ENCODE data around the gene PITHD1. TPM values are rescaled to one million over a fixed set of nuclear protein-coding genes. Genes with fewer than 3 reads are reported as not detected.
A peak's percentile ranks its signal among the peaks of the same experiment; 100 is the strongest.
"Not testable (repeated sequence)": the region's sequence is repeated elsewhere in the genome, so short reads cannot be mapped to it uniquely, and the experiment has no call there.

PITHD1 gene
- total RNA-seq, 1 donor from 2014 or later: 43.8 TPM

DNA sequence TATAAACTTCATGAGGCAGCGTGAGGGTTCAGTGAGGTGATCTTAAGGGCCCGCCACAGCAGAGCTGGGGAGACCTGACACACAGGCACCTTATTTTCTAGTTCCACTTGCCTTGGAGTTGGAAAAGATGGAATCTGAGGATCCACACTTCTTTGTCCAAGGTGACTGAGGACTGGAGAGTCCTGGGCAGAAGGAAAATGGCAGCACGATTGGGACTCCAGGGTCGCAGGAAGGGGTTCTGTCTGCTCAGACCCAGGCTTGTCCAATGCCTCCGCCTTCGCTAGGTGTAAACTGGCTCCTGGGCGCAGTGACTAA, 21.0 kb downstream of the PITHD1 start:
- no peak for DNase-seq

DNA sequence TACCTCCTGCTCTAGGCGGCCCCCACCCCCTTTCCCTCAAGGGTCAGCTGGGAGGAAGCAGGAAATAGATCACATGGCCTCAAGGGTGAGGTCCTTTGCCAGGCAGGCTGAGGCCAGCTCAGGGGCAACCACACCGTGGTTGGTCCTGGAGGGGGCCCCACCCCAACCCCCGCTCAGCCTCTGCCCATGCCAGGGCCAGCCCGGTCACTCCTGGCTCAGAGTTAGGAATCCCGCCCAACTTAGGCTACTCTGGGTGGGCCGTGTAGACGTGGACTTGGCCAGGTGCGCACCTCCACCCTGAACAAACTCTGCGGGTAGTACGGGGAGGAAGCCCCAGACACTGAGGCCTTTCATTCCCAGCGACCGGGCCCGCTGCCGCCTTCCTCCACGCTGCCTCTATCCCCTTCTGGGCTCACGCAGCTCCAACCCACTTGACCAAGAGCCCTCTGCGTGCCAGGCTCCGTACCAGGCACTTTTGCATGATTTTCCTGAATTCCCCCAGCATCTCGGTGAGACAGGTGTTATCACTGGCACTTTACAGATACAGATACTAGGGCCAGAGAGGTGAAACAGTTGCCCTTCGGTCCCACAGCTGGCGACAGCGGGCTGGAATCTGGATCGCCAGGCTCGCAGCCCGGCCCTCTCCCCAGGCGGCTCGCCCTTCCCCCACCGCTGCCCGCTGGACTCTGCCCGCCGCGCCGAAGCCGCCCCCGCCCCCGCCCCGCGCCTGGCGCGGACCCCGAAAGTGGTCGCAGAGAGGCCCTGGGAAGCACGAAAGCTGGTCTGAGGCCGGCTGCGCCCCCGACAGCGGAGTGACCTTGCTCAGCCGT, 21.6 kb downstream of the PITHD1 start:
- DNase-seq: peak; percentile 49

DNA sequence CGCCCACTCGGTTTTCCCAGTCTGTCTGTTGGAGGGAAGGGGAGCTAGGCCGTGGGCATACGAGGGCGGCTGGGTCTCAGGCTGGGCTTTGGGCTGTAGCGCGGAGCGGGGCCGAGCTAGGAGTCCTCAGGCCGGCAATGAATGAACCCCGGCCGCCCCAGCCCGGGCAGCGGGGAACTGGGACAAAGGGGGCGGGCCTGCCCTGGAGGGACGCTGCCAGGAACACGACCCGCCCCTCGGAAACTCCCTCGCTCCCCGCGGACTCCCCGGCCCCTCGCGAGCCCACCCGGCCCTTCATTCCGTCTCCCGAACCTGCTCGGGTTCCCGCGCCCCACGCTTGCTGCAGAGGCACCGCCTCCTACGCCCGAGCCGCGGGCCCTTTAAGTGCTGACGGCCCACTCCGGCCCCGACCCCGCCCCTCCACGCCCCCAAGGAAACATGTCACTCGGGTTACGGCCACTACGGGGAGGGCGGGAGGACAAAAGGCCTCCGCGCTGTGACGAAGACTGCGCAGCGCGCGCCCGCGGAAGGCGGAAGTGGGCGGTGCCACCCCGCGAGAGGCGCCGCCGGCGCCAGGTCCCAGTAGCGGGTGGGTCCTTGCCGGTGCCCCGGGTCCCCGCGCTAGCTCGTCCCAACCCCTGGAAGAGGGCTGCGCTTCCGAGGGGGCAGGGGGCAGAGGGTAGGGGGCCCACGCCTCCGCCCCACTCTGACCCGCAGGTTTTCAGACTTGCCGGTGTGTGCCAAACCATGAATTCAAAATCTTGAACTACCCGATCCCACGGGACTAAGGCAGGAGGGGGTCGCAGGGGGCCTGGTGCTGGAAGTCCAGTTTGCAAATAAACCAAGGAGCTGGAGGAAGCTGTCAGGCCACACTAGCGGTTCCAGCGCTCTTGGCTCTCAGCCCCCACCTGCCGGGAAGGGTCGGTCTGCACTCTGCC, 22.5 kb downstream of the PITHD1 start, which contains the start of gene GALE:
Gene GALE, minus strand, starts transcription at position 355 of the 938 bp plus-strand sequence. CDS start 1,747 bp downstream, outside the sequence.
- peak; percentile 98 for DNase-seq

DNA sequence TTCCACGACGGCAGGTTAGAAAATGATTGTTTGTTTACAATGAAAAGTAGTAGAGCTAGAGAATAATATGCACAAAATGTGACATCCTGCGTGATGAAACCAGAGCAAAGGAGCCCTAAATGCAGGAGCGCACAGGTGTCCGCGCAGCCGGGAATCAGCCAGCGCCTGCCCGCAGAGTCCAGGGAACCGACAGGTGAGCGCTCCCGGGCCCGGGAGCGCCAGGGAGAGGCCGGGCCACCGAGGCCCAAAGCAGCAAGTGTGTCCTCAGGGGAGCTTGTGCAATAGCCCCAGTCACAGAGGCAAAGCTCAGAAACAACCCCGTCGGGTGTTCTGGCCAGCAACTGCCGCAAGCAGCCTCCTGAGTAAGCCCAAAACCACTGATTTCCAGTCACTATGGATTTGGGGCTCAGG, 23.1 kb downstream of the PITHD1 start:
- no peak for DNase-seq

DNA sequence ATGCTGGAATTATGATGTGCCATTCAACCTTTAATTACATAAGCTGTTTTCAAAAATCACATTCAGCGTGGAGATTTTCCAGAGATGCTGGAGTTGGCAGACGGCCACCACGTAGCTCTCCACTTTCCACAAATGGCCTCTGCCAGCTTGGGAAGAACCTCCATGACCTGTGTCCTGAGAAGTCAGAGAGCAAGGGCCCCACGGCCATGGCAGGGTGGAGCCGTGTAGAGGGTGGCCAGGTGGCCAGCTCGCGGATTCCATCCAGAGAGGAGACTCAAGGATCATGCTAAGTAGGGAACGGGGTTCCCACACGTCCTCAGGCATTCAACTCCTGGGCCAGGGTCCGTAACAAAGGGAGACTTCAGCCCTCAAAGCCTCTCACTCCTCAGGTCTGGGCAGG, 23.7 kb downstream of the PITHD1 start:
- DNase-seq: peak; percentile 21

DNA sequence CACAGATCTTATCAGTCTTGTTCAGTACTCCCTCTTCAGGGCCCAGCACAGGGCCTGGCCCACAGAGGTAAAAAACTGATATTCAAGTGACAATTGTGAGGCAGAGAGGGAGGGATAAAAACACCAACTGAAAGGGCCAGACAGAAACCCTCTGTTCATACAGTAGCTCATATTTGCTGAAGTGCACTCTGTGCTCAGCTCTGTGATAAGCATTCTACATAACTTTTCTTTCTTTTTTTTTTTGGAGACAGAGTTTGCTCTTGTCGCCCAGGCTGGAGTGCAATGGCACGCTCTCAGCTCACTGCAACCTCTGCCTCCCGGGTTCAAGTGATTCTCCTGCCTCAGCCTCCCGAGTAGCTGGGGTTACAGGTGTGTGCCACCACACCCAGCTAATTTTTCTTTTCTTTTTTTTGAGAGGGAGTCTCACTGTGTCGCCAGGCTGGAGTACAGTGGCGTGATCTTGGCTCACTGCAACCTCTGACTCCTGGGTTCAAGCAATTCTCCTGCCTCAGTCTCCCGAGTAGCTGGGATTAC, 24.7 kb downstream of the PITHD1 start:
- DNase-seq: not testable (repeated sequence)

DNA sequence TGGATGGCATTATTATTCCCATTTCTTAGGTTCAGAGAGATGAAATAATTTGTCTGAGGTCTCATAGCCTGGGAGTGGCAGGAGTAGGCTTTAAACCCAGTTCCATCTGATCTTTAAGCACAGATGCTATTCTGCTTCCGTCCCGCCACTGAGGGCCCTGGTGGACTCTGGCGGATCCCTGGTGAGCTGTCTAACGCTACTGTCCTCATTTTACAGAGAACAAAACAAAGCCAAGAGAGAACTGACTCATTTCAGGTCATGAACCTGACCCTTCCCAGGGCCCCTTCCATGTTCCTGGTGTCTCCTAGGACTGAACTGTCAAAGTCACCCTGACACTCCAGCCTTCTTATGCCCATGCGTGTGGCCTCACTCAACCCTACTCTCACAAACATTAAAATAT, 25.5 kb downstream of the PITHD1 start:
- no peak for DNase-seq

DNA sequence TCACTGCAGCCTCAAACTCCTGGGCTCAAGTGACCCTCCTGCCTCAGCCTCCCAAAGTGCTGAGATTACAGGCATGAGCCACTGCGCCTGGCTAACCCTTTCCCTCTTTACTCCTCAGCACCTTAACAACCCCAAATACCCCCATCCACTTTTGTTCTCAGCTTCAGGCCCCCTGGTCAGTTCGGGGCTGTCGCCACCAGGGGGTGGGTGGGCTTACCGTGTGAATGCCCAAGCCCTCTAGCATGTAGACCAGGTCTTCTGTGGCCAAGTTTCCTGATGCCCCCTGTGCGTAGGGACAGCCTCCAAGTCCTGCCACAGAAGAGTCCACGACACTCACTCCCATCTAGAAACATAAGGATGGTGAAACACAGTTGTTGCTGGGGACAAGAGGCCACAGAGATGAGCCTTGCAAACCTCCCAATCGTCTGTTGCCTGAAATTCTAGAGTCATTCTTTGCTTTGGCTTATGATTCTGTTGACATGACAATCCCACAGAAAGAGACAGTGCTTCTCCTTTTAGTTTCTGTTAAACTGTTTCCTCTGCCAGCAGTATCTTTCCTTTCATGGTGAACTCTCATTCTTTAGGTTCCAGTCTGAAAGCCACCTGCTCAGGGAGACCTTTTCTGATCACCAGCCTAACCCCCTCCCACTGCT, 26.1 kb downstream of the PITHD1 start:
- DNase-seq: no peak

DNA sequence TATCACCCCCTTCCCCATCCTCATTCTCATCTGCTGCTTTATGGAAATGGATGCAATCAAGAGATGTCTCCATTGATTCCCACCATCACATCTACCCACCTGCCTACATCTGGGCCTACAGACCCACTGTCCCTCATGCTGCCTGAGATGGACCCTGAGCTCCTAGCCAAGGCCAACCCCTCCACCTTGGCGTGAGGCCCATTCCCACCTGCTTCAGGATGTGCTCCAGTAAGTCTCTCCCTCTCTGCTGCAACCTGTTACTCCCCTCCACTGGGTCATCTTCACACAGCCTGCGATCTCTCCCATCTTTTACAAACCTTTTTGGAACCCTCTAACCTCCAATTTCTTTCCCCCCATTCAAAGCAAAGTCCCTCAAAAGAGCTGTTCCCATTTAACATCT, 26.8 kb downstream of the PITHD1 start:
- no peak for DNase-seq

DNA sequence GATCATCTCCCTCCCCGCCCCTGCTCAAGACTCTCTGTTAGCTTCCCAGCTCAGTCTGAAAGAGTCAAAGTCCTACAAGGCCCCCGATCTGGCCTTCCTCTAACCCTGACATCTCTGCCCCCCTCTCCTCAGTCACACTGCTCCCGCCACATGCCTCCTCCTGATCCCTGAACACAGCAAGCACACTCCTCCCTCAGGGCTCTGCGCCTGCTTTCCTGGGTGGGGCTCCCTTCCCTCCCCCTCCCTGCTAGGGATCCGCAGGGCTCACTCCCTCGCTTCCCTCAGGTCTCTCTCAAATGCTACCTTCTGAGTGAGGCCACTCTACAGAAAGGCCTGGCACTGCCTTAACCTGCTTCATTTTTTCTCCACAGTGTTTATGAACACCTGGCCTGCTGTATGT, 28.1 kb downstream of the PITHD1 start:
- DNase-seq: no peak

DNA sequence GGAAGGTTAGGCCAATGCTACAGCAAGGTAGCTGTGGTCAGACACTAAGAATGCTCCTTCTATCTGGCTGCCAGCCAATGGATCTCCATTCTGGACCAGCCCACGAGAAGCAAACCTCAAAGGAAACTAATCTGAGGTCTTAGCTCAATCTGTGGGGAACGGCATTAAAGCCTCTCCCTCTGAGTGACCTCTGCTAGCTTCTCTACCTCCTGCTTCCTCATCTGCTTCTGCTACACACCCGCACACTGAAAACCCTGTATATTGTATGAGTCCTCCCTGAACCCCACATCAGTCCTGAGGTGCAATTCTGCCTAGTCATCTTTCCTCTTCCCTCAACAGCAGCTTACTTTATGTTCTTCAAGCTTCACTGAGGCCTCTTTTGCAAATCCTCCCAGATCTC, 29.2 kb downstream of the PITHD1 start:
- no peak for DNase-seq

DNA sequence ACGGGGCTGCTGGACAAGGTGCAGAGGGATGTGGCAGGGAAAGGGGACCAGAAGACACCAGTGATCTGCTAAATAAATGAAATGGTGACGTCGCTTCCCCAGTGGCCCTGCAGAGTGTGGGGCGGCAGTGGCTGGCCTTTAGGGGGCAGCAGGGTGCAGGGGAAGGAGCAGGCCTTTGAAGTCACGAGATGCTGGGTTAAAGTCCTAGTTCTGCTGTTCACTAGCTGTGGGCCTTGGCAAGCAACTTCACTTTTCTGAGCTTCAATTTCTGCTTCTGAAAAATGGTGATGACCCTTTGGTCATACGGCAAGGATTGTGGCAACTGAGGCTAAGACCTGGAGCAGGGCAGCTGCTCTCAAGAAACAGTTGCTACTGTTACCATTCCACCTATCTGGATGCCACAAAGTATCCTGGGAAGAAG, 31.5 kb downstream of the PITHD1 start:
- peak; percentile 43 for DNase-seq

DNA sequence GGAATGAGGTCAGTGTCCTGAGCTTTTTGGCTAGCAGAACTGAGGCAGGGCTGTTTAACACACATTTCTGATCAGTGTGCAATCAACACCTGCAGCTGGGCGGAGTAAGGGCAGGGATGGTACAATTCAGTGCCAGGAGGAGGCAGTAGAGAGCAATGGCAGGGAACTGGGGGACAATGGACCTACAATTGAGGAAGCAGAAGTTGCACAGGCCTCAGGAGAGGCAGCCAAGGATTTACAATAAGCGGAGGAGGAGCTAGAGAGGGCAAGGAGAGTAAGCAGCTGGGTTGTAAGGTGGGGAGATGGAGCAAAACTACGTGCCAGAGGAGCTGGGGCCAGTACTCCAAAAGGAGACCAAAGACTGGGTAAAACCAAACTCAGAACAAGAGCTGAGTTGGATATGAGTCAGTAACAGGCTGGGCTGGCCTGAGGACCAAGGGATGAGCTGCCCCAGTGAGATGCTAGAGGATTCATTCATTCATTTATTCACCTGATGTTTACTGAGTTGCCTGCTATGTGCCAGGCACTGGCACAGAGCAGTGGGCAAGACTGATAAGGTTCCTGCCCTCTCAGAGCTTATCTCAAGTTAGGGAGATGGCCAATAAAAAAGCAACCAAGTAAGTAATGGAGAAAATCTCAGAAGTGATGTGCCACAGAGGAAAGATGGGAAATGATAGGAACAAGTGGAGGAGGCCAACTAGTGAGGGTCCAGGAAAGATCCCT, 32.8 kb downstream of the PITHD1 start:
- DNase-seq: peak; percentile 29

DNA sequence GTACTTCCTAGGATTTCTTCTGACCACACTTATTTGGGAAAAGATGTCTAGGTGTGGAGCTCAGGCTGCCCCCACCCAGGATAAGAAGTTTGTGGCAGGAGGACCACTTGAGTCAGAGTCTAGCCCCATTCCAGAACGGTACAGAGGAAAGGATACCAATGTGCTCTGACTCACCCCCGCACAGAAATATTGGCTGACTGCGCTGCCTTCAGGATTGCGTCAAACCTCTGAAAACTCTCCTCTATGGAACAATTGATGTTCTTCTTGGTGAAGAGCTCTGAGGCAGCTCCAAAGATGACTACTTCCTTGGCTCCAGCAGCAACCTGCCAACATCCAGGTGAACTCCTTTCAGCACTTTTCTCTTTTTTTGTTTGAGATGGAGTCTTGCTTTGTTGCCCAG, 35.8 kb downstream of the PITHD1 start:
- DNase-seq: no peak

DNA sequence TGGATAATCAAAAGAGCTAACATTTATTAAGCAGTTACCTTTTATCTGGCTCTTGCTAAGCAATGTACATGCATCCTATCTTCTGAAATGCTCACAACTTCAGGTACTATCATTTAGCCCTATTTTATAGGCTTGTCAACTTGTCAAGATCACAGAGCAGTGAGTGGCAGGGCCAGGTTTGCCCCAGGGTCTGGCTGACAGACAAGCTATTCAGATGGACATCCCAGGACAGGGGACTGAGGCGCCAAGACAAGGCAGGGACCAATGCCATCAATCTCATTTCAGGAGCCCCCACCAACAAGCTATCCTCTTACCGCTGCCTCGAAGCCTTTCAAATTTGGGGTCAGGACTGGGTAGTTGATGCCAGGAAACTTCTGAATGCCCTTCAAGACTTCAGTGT, 38.1 kb downstream of the PITHD1 start:
- no peak for DNase-seq

DNA sequence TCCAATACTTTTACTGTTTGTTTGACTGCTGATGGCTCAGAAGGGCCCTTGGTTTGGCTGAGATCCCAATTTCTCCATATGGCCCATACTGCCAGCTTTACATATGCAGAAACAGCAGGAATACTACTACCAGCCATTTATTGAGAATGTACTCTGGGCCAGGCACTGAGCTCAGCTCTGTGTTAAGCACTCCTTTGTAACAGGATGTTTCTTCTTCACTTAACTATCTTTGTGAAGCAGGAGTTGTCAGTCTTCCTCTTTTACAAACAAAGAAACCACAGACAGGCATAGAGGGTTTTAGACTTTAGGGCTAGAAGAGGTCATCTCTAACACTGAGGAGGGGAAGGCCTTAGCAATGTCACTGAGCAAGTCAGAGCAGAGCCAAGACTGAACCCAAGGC, 38.7 kb downstream of the PITHD1 start:
- DNase-seq: no peak

DNA sequence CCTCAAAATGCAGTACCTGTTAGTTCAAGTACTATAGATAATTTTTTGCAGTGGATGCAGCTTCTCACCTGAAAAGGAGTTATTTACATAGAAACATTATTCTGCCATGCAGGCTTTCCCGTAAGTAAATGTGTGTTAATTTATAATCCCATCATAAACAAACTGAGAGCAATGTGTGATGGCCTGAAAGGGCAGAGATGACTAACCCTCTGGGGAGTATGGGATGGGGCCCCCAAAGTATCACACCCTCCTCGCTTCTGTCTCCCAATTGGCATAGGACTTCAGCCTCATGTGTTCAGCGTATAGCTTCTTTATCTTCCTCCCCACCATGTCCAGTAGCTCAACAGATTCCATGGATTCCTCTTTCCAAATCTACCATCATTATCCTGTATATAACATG, 39.4 kb downstream of the PITHD1 start:
- DNase-seq: no peak

DNA sequence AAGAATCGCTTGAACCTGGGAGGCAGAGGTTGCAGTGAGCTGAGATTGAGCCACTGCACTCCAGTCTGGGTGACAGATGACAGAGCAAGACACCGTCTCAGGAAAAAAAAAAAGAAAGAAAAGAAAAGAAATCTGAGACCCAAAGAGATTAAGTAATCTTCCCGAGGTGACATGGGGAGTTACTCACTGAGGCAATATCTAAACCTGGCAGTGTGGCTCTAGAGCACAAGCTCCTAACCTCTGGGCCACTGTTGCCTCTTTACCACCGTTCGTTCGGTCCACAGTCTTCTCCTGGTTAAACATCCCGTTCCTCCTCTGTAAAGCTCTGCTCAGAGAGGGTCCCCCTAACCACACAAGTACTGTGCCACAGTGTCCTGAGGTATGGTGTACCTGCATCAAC, 45.5 kb downstream of the PITHD1 start:
- DNase-seq: no peak

DNA sequence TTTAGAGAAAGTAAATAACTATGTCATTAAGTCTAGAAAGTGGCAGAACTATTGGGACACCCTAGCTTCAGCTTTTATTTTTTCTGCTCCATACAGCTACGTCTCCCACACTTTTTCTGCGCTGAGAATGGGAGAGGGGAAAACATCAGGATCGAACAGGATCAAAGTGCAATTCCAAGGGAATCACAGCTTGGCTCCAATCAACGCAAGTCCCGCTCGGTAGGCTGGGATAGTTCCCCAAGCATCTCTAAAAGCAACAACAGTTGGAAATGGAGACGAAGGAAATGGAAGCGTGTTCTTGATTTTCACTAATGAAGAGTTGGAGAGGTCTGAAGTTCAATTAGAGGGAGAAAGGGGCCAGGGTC, 46.5 kb downstream of the PITHD1 start:
- no peak for DNase-seq

DNA sequence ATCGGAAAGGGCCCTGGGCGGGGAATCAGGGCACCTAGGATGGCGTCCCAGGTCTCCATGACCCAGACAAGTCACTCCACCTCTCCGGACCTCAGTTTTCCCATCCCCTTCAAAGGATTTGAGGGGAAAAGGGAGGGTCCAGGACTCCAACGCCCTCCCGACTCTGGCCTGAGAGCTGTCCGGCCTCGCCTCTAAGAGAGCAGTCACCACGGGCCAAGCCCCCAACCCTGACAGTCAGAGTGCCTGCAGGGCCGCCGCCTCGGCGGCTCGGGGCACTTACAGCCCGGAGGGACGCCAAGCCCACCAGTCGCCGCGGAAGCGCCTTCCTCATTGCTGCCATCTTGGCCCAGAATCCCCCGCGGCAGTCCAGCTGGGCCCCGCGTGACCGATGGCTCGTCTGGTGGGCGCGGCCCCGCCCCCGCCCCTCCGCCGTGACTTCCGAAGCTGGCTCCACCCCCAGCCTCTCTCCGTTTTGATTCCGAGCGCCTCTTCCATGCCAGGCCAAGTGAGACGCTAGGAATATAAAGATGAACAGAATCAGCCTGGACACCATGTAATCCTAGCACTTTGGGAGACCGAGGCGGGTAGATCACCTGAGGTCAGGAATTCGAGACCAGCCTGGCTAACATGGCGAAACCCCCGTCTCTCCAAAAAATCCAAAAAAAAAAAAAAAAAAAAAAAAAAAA, 47.0 kb downstream of the PITHD1 start, which contains the start of gene HMGCL:
Gene HMGCL, minus strand, starts transcription at position 354 of the 686 bp plus-strand sequence. Its CDS starts 14 bp downstream, at position 340.
- DNase-seq: peak; percentile 97

Data from tongue (tissue), 2 donors.